Right cardiac atrium (tissue), 5 donors: Measurements from ENCODE around the gene SDK2. TPM values are rescaled to one million over a fixed set of nuclear protein-coding genes. Genes with fewer than 3 reads are reported as not detected.

Experiments
- ATAC-seq, 2 donors: fragments of 200-7000 bp; cut with Tn5 transposase; one replicate each; pipeline versions ENCODE4 v1.8.0 to v1.9.1; 2020; ENCODE audit warnings: moderate library complexity in 2 of 2, mild to moderate bottlenecking in 1 of 2
- DNase-seq, 3 donors: peaks; one replicate each; pipeline ENCODE4 v3.0.0-alpha.2; 2020
- H3K27ac ChIP-seq: one replicate; pipeline ENCODE4 v1.5.1; 2013; ENCODE audit warnings: mild to moderate bottlenecking, low read length, control low read depth, moderate library complexity
- H3K27me3 ChIP-seq: one replicate; pipeline ENCODE4 v1.6.1; 2013; ENCODE audit not compliant: control insufficient read depth, insufficient read depth
- H3K4me1 ChIP-seq: one replicate; pipeline ENCODE4 v1.6.1; 2013; ENCODE audit warnings: low read length; ENCODE audit not compliant: control insufficient read depth, insufficient read depth
- H3K4me3 ChIP-seq: one replicate; pipeline ENCODE4 v1.5.1; 2013; ENCODE audit warnings: low read length, control low read depth
- H3K9me3 ChIP-seq: one replicate; pipeline ENCODE4 v1.6.1; 2013; ENCODE audit warnings: low read length; ENCODE audit not compliant: control insufficient read depth
- WGBS: extraction: QIAGEN DNeasy Blood & Tissue Kit; methylation state at CpG from one replicate; pipeline ENCODE4 v1.1.7; 2013; 5-methylcytosine and 5-hydroxymethylcytosine counted together
- intact Hi-C, 4 donors: fragments of 100-400 bp; cut with DNase I; formaldehyde crosslinking; loops; one replicate each; pipeline versions ENCODE4 v1.11.0 to v1.14.0; 2022 to 2023
- polyA plus RNA-seq: library from polyadenylated mRNA; stranded (reverse); fragments of 200-250 nt; gene quantifications from one replicate; pipeline ENCODE4 v1.2.3, GENCODE V29; 2013
- total RNA-seq, 4 donors: library from RNA; stranded (reverse); fragmentation: NEBNext Ultra II Directional; extraction: Animal tissue kit (Norgen Biotek cat#: 25700); gene quantifications; one replicate each; pipeline ENCODE4 v1.2.1, GENCODE V29; 2021
- donor health status: healthy with polysubstance abuse.
- donor health status: DM: no; HTN: yes; CAD: no.
- donor health status: DM: no; HTN: no; CAD: no.
- donor health status: DM: no; HTN: yes; CAD: no; lungs with severe emphysema.
- donor health status: DM: yes; HTN: yes; CAD: no.

Gene SDK2
- total and polyA plus RNA-seq, 5 donors: 0.77 to 4.4 (median 2.0) TPM

GRCh38 chr17:73609758-73610157, 34.5 kb downstream of the SDK2 start:
- Histone ChIP-seq H3K27ac (no peak overlapping the region), H3K4me1 (no peaks in the 10 kb centered on the region), H3K9me3 (no peaks in the 10 kb centered on the region), H3K4me3 (no peak overlapping the region), H3K27me3 (no peaks in the 10 kb centered on the region)
- DNase-seq (peak in 2 of 3 donors; percentile 19 to 28), ATAC-seq (no peak)
- intact Hi-C loops: no loop called here
- 82% methylated on average over 7 of the region's 7 CpGs for WGBS

GRCh38 chr17:73609060-73609459, 35.2 kb downstream of the SDK2 start:
- Histone ChIP-seq H3K4me3 (no peak overlapping the region), H3K27ac (no peak overlapping the region), H3K27me3 (no peaks in the 10 kb centered on the region), H3K9me3 (no peaks in the 10 kb centered on the region), H3K4me1 (no peaks in the 10 kb centered on the region)
- intact Hi-C loops: no loop called here
- WGBS: 74% methylated on average over 5 of the region's 5 CpGs
- ATAC-seq (no peak), DNase-seq (peak in 1 of 3 donors; percentile 7)

GRCh38 chr17:73605444-73605843, 38.8 kb downstream of the SDK2 start:
- Histone ChIP-seq H3K27ac (no peak overlapping the region), H3K27me3 (no peaks in the 10 kb centered on the region), H3K4me3 (no peak overlapping the region), H3K9me3 (no peaks in the 10 kb centered on the region), H3K4me1 (no peaks in the 10 kb centered on the region)
- intact Hi-C loops: no loop called here
- DNase-seq (peak in 2 of 3 donors; percentile 8), ATAC-seq (no peak)
- WGBS: 92% methylated on average over 8 of the region's 8 CpGs

- H3K27ac ChIP-seq: no peak overlapping the region
- H3K9me3 ChIP-seq: no peaks in the 10 kb centered on the region
- 87% methylated on average over 7 of the region's 7 CpGs for WGBS
- no peaks in the 10 kb centered on the region for H3K4me1 ChIP-seq
- no peak for ATAC-seq
- intact Hi-C loops: no loop called here
- peak in 2 of 3 donors; percentile 16 to 29 for DNase-seq
- H3K27me3 ChIP-seq: no peaks in the 10 kb centered on the region
- no peak overlapping the region for H3K4me3 ChIP-seq
Measured at GRCh38 chr17:73604476-73604875, 39.8 kb downstream of the SDK2 start.

- Histone ChIP-seq H3K9me3 (no peaks in the 10 kb centered on the region), H3K4me1 (no peaks in the 10 kb centered on the region), H3K4me3 (no peak overlapping the region), H3K27me3 (no peaks in the 10 kb centered on the region), H3K27ac (no peak overlapping the region)
- WGBS: 92% methylated on average over 20 of the region's 20 CpGs
- ATAC-seq (no peak), DNase-seq (peak in 1 of 3 donors; percentile 6)
- intact Hi-C loops: no loop called here
Measured at GRCh38 chr17:73603971-73604370, 40.3 kb downstream of the SDK2 start.

- Histone ChIP-seq H3K27me3 (no peaks in the 10 kb centered on the region), H3K4me1 (no peaks in the 10 kb centered on the region), H3K9me3 (no peaks in the 10 kb centered on the region), H3K4me3 (no peak overlapping the region), H3K27ac (no peak overlapping the region)
- ATAC-seq: peak in 1 of 2 donors; percentile 12
- intact Hi-C loops: no loop called here
- 53% methylated on average over 16 of the region's 16 CpGs for WGBS
- DNase-seq: peak in 2 of 3 donors; percentile 51 to 64
Measured at GRCh38 chr17:73600103-73600871, 44.0 kb downstream of the SDK2 start.

- Histone ChIP-seq H3K4me3 (no peak overlapping the region), H3K9me3 (no peaks in the 10 kb centered on the region), H3K27ac (no peak overlapping the region), H3K27me3 (no peaks in the 10 kb centered on the region), H3K4me1 (no peaks in the 10 kb centered on the region)
- no peak for ATAC-seq
- 70% methylated on average over 3 of the region's 3 CpGs for WGBS
- DNase-seq: peak in 1 of 3 donors; percentile 12
- intact Hi-C loops: no loop called here
Measured at GRCh38 chr17:73599599-73599998, 44.6 kb downstream of the SDK2 start.

GRCh38 chr17:73598212-73598611, 46.0 kb downstream of the SDK2 start:
- H3K4me3 ChIP-seq: no peak overlapping the region
- H3K9me3 ChIP-seq: no peaks in the 10 kb centered on the region
- ATAC-seq (no peak), DNase-seq (peak in 1 of 3 donors; percentile 28)
- no peaks in the 10 kb centered on the region for H3K4me1 ChIP-seq
- intact Hi-C loops: no loop called here
- H3K27ac ChIP-seq: no peak overlapping the region
- WGBS: 88% methylated on average over 13 of the region's 13 CpGs
- H3K27me3 ChIP-seq: no peaks in the 10 kb centered on the region

- WGBS: 67% methylated on average over 7 of the region's 7 CpGs
- DNase-seq (peak in 1 of 3 donors; percentile 36), ATAC-seq (peak in 1 of 2 donors; percentile 11)
- intact Hi-C loops: no loop called here
- no peak overlapping the region for H3K27ac ChIP-seq
- H3K4me1 ChIP-seq: no peaks in the 10 kb centered on the region
- H3K9me3 ChIP-seq: no peaks in the 10 kb centered on the region
- no peaks in the 10 kb centered on the region for H3K27me3 ChIP-seq
- no peak overlapping the region for H3K4me3 ChIP-seq
Measured at GRCh38 chr17:73595931-73596330, 48.3 kb downstream of the SDK2 start.

- Histone ChIP-seq H3K4me3 (no peak overlapping the region), H3K9me3 (no peaks in the 10 kb centered on the region), H3K27me3 (no peaks in the 10 kb centered on the region), H3K27ac (no peak overlapping the region), H3K4me1 (no peaks in the 10 kb centered on the region)
- DNase-seq (peak; percentile 71 to 86 (median 84)), ATAC-seq (peak; percentile 71 to 82)
- intact Hi-C loops: no loop called here
- 37% methylated on average over 6 of the region's 6 CpGs for WGBS
Measured at GRCh38 chr17:73595479-73595878, 48.8 kb downstream of the SDK2 start.

GRCh38 chr17:73595068-73595467, 49.2 kb downstream of the SDK2 start:
- Histone ChIP-seq H3K9me3 (no peaks in the 10 kb centered on the region), H3K4me3 (no peak overlapping the region), H3K27me3 (no peaks in the 10 kb centered on the region), H3K4me1 (no peaks in the 10 kb centered on the region), H3K27ac (no peak overlapping the region)
- no peak for ATAC-seq
- intact Hi-C loops: no loop called here
- WGBS: 85% methylated on average over 6 of the region's 6 CpGs
- no peak for DNase-seq
